NCI-H1436 (cell line): ENCODE data around the gene UBR3.
"Not testable (repeated sequence)": the region's sequence is repeated elsewhere in the genome, so short reads cannot be mapped to it uniquely, and the experiment has no call there.

Experiments
- DNase-seq: peaks from one replicate; lab custom pipeline; 2025; lab: John Stamatoyannopoulos, UW

The UBR3 gene

DNA sequence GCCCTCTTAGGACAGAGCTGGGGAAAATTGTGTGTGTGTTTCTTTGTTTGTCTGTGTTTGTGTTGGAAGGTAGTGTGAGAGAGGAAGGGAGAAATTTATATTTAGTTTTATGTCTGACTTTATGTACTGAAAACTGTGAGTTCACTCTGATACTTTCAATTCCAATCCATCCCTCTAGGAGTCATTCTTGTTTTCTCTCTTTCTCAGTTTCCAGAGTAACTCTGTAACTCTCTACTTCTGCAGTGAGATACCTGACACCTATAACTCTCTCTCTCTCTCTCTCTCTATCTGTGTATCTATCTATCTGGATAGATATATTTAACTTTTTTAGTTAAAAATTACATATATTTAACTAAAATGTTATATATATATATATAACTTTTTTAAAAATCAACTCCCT, 128.7 kb downstream of the UBR3 start:
- DNase-seq = no peak

DNA sequence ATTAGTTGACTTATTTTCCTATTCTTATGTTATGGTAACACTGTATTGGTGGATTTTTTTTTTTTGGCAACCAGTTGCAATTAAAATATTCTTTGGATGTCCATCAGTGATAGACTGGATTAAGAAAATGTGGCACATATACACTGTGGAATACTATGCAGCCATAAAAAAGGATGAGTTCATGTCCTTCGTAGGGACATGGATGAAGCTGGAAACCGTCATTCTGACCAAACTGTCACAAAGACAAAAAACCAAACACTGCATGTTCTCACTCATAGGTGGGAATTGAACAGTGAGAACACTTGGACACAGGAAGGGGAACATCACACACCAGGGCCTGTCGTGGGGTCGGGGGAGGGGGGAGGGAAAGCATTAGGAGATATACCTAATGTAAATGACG, 130.0 kb downstream of the UBR3 start:
- not testable (repeated sequence) for DNase-seq

DNA sequence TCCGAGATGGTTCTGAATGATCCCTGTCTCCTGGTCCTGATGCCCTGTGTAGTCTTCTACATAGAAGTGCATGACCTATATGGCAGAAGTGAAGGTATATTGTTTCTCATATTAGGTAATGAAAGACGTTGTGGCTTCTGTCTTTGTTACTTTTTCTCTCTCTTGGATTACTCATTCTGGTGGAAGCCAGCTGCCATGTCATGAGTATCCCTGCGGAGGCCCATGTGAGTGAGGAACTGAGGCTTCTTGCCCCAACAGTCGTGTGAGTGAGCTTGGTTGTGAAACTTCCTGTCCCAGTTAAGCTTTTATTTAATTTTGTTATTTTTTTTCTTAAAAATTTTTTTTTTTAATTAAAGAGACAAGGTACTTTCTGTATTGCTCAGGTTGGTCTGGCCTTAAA, 134.7 kb downstream of the UBR3 start:
- DNase-seq = no peak

DNA sequence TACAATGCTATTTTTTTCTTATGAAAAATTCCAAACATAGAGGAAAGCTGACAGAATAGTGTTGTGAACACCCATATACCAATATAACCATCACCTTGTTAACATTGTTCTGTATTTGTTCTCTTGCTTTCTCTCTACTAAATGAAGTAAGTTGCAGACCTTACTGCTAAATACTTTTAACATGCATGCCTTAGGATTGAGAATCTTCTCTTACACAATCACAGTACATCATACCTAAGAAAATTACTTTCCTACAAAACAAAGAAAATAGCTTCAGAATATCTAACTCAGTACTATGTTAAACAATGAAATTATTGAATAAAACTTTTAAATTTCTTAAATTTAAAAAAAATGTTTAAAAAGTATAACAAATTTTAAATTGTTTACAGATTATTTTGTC, 136.5 kb downstream of the UBR3 start:
- DNase-seq = no peak

DNA sequence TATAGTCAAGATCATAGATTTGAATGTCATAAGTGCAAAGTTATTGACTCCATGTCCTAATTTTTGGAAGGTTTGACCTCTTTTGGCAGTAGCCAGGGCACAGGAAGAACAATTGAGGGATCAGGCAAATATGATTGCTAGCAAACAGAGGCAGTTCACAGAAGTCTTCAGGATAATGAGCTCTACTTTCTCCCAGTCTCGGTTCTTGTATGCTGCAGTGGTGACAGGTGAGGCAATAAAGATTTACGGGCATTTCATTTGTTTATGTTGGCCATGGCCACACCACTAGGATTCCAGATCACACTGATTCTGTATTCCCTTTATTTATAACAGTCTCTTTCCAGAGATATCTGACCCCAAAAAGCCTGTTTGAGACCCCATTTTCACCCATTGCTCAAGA, 137.5 kb downstream of the UBR3 start:
- no peak for DNase-seq

DNA sequence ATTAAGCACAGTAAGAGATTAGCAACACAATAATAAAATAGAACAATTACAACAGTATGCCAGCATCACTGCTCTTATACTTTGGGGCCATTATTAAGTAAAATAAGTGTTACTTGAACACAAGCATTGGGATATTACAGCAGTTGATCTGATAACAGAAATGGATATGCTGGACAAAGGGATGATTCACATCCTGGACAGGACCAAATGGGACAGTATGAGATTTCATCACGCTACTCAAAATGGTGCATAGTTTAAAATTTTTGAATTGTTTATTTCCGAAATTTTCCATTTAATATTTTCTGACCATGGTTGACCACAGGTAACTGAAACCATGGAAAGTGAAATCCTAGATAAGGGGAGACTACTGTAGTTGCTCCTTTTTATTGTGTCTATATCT, 138.2 kb downstream of the UBR3 start:
- DNase-seq = no peak

DNA sequence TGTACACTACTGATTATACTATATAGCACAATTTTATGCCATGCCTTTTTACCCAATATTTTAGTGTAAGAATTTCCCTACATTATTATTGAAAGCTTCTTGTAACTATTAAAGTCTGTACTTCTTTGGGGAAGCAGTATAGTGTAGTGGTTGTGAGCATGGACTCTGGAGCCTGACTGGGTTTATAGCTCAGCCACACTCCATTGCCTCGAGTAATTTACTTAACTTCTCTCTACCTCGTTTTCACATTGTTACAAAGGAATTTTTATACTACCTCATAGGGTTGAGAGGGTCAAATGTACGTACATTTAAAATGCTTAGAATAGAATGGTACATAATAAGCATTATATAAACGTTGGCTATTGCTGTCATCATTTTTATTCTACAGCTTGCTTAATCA, 139.2 kb downstream of the UBR3 start:
- DNase-seq = no peak

DNA sequence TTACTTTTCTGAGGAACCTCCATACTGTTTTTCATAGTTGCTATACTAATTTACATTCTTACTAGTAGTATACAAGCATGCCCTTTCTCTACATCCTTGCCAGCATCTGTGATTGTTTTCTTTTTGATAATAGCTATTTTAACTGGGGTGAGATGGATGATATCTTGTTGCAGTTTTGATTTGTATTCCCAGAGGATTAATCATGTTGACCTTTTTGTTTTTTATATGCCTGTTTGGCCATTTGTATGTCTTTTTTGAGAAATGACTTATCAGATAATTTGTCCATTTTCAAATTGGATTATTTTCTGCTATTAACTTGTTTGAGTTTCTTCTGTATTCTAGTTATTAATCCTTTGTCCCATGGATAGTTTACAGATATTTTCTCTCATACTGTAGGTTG, 141.5 kb downstream of the UBR3 start:
- no peak for DNase-seq

DNA sequence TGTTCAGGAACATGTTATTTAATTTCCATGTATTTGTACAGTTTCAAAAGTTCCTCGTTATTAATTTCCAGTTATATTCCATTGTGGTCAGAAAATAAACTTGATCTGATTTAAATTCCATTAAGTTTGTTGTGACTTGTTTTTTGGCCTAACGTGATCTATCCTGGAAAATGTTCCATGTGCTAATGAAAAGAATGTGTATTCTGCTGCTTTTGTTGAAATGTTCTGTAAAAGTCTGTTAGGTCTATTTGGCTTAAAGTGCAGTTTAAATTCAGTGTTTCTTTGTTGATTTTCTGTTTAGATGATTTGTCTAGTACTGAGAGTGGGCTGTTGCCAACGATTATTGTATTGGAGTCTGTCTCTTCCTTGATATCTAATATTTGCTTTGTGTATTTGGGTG, 148.0 kb downstream of the UBR3 start:
- no peak for DNase-seq

DNA sequence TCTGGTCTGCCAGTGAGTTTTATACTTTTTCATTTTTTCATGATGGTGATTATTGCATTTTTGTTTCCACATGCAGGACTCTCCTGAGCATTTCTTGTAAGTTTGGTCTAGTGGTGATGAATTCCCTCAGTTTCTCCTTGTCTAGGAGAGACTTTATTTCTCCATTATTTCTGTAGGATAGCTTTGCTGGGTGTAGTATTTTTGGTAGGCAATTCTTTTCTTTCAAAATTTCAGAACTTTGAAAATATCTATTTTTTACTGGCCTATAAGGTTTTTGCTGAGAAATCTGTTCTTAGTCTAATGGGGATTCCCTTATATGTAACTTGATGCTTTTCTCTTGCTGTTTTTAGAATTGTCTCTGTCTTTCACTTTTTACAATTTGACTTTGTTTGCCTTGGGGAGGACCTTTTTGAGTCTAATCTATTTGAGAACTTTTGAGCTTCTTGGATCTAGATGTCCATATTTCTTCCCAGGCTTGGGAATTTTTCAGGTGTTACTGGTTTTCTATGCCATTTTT, 149.1 kb downstream of the UBR3 start:
- no peak for DNase-seq

DNA sequence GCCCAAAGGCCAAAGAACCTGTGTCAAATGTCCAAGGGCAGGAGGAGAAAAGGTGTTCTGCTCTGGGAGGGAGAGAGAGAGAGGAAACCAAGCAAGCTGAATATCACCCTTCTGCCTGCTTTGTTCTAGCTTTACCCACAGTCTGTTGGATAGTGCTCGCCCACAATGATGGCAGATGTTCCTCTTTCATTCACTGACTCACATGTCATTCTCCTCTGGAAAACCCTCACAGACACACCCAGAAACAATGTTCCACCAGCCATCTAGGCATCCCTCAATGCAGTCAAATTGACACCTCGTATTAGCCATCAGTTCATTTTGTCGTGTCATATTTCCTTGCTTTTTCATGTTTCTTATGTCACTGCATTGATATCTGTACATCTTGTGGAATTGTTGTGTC, 150.3 kb downstream of the UBR3 start:
- DNase-seq = no peak

DNA sequence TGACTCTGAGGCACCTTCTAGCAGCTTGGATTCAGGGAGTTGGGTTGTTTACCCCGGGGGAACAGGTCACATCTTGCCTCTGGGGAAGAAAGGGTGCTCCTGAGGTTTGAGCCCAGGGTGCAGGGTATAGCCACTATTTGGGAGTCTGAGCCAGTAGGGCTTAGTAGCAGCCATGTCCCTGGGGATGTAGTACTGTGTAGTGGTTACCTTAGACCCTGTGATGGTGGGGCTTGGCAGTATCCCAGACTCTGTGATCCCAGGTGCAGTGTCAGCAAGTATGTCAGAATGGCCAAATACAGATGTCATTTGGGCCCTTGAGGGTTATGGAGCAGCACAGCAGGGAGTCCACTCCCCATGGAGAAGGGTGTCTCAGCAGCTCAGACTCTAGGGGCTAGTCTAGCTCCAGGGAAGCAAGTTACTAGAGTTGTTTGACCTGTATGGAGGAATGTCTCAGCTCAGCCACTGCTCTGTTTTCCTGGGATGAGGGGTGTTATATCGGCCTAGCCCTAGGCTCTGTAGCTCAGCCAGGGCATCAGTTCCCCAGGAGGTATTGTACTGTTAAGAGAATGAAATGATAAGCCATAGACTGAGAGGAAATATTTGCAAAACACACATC, 151.3 kb downstream of the UBR3 start:
- DNase-seq = no peak

DNA sequence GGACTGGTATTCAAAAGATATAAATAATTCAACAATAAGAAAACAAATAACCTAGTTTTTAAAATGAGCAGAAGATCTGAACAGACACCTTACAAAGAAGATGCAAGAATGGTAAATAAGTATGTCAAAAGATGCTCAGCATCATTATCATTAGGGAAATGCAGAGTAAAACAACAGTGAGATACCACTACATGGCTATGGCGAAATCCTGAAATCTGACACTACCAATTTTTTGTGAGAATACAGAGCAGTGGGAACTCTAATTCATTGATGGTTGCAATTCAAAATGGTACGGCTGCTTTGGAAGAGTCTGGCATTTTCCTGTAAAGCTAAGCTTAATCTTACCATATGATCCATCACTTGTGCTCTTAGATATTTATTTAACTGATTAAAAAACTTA, 151.8 kb downstream of the UBR3 start:
- DNase-seq = no peak

DNA sequence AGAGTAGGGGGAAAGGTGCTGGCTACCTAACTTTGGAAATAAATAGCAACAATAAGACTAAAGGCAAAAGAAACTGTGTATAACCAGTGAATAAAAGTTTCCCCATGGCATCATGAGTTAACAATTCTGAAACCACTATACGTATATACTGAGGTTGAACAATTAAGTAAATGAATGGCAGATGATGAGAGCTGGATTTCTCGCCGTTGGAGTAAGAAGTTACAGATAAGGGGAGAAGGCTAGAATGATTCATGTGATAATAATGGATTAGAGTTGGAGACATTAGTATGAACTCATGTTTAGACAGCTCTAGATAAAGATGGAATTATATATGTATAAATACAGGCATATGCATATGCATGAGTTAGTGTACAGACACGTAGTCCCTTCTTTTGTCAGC, 152.7 kb downstream of the UBR3 start:
- DNase-seq = no peak

DNA sequence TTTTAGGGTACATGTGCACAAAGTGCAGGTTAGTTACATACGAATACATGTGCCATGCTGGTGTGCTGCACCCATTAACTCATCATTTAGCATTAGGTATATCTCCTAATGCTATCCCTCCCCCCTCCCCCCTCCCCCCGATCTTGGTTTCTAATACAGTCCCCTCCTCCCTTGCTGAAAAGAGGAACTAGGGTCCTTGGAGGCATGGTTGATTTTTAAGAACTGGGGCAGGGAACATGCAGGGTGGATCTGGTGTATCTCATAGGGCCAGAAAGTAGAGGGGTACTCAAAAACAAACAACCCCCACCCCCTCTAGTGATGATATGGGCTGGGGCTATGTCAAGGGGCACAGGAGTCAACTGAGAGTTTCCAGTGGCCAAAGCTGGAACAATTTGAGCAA, 153.4 kb downstream of the UBR3 start:
- no peak for DNase-seq

DNA sequence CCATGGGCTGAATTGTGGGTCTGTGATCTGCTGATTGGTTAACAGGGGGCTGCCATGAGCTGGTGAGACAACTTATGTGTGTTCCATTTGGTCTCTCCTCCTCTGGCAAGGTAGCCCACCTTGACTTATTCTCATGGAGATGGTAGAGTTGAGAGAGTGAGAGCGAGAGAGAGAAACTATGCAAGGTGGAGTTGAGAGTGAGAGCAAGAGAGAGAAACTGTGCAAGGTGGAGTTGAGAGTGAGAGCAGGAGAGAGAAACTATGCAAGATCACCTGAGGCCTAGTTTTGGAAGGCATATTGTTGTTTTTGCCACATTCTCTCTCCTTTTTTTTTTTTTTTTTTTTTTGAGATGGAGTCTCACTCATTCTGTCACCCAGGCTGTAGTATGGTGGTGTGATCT, 155.7 kb downstream of the UBR3 start:
- DNase-seq = no peak

DNA sequence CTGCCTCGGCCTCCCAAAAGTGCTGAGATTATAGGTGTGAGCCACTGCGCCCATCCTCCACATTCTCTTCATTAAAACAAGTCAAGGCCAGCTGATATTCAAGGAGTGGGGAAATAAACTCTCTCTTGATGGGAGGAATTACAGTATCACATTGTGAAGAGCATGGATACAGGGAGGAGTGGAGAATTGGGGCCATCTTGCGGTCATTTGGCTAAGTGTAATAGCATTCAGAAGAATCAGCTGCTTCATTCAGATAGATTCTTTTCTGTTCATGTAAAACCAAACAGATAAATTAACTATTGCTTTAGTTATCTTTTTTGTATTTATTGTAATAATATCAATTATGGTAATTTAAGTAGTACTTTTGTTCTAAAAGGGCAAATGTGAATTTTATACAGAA, 156.3 kb downstream of the UBR3 start:
- DNase-seq = no peak

DNA sequence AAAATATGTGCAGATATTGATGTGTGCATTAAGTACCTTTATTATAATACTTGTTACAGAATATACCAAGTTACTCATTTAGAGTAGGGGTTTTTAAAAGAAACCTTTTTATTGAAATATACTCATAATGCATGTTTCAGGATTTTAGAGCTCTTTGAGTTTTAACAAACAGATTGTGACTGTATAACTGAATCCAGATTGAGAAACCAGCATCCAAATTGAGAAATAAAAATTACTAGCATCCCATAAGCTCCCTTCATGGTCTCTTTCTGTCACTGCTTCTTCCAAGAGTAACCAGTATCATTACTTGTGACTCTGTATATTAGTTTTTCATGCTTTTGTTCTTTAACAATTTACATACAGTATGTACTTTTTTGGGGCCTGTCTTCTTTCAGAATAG, 156.9 kb downstream of the UBR3 start:
- DNase-seq = no peak

DNA sequence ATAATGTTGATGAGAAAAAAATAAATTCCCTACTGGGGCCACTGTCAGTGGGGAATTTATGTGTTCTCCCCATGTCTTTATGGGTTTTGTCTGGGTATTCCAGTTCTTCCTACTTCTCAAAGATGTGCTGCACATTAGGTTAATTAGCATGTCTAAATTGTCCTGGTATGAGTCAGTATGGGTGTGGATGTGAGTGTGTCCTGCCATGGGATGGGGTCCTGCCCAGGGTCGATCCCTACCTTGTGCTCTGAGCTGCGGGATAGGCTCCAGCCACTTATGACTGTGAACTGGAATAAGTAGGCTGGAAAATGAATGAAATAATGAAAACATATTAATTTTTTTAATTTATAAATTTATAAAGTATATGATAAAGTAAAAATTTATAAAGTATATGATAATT, 167.5 kb downstream of the UBR3 start:
- DNase-seq = no peak

DNA sequence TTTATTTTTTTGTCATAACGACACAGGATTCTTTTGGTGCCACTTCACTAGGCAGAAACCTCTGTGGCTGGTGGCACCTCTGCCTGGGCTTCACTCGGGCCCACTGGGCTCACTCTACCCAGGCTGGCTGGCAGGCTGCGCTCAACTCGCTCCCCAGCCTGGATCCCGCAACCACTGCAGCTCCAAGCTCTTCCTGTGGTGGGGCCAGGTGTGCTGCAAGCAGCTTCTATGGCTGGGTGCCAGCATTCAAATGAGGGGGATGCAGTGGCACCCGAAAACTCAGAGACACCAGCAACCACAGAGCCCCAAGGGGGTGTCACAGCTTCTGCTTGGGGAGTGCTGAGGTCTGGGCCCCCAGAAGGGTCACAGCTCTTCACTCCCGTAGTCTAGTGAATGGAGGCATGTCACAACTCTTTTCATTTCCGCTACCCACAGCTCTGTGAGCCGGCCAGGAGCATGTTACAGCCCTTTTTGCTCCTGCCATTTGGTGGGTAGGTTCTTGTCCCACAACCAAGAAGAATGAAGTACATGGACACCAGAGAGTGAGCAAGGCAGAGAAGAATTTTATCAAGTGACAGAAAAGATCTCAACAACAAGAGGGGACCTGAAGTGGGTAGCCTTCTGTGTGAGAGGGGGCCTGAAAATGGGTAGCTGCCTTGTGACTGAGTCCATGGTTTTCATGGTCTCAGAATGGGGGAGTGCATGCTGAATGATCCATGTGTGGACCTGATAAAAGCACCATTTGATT, 170.1 kb downstream of the UBR3 start:
- no peak for DNase-seq

DNA sequence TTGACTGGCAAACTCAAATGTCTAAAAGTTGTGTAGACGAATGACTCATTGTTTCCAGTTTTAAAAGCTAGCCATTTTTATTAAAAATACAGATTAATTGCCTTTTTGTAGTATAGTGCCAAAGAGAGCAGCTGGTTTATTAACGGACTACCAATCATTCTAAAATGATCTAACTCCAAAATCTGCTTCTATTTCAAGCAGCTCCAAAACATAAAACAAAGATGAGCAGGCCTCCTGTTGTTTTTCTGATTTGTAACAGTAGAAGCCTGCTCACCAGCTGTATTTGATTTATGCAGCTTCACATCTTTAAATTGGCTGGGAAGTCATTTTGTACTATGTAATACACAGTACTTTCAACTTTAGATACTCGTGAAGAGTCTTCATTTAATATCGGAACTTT, 171.8 kb downstream of the UBR3 start:
- DNase-seq = no peak

DNA sequence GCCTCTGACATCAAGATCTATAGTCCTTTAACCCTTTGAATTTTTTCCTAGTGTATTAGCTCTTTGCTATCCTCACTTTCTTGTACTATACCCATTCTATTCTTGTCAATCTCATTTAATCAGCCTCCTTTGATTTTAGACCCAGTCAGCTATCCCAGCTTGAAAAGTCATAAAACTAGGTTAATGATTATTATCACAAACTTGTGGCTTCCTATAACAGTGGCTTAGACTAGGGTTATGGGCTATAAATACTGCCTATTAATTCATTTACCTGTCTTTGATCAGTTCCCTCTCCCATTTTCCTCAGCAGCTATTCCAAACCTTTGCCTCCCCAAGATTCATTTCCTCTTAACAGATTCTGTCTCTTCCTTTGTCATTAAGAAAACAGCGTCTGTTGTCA, 174.8 kb downstream of the UBR3 start:
- DNase-seq = no peak

DNA sequence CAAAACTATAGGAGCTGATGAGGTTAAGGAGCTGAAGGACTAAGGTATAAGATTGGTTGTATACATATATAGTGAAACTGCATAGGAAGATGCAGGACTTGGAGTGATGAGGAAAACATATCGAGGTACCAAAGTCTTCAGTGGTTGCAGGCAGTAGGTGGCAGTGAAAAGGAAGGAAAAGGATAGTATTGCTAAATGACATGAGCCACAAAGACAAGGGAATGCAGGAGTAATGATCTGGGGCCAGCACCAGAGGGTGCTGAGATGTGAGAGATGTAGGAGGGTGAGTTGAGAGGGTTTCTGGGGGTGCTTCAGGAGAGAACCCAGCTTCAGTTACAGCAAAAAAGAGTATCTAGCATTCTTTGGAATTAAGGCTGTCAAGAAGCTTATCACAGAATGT, 178.4 kb downstream of the UBR3 start:
- DNase-seq = no peak
